Measurements from ENCODE around the gene DGCR2.

The DGCR2 gene

GRCh38 chr22:19127329-19128008 lies 5.3 kb upstream of the DGCR2 start:
- H3K4me3 ChIP-seq (replicated peaks; ENCODE audit: insufficient read depth, low read length): no peak overlapping the region
- TF ChIP-seq REST (IDR thresholded peaks at IDR 0.05; ENCODE audit: insufficient replicate concordance, low read depth) (no peak), GABPA (IDR thresholded peaks at IDR 0.05; ENCODE audit: low read depth) (no peak)
- no peak overlapping the region for H3K27ac ChIP-seq (replicated peaks)
- DNase-seq (ENCODE audit: low read depth in 1 of 2, low spot score in 1 of 2): no peak
- H3K27me3 ChIP-seq (ENCODE audit: insufficient read depth, poor library complexity, severe bottlenecking): no peaks in the 10 kb centered on the region

DNA sequence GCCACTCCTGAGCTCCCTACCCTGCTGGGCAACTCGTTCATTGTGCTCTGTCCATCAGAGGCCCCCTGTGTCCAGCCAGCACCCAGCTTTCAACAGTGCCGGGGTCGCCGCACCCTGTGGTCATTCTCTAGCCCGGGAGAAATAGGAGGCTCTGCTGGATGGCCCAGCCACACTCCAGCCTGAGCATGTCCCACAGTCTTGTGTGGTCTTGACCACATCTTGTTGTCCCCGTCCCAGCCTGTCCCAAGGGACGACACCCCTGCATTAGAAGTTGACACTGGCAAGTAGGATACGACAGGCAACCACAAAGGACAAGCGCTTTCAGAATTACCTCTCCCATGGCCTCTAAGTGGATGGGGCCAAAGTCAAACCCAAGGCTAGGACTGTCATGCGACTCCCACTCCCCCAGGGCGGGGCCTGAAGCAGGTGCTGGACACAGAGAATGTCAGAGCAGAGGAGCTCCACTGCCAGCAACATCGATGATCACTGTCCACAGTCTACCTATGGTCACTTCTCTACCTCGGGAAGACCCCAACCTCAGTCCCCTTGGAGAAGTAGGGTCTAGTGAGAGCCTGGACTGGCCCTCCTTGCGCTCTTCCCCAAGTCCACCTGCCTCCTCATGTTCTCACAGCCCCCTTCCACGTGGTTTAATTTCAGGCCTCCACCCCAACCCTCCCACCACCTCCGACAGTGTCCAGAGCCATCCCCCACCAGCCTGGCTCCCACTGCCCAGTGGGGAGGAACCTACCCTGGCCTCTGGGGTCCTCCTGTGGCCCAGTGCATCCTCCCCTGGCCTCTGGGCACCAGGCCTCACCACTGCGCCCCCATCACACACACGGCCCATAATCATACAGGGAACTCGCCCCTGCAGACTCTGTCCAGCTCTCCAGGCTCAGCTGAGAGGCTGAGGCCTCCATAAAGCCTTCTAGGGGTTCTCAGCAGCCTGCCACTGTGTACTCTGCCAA lies 4.4 kb upstream of the DGCR2 start:
- no peak overlapping the region for H3K4me3 ChIP-seq (replicated peaks; ENCODE audit: insufficient read depth, low read length)
- no peak overlapping the region for H3K27ac ChIP-seq (replicated peaks)
- no peaks in the 10 kb centered on the region for H3K27me3 ChIP-seq (ENCODE audit: insufficient read depth, poor library complexity, severe bottlenecking)
- DNase-seq (ENCODE audit: low read depth in 1 of 2, low spot score in 1 of 2): no peak
- TF ChIP-seq SPI1 (IDR thresholded peaks at IDR 0.05; ENCODE audit: borderline replicate concordance, low read depth): no peak
- TF ChIP-seq, protein P1, sequence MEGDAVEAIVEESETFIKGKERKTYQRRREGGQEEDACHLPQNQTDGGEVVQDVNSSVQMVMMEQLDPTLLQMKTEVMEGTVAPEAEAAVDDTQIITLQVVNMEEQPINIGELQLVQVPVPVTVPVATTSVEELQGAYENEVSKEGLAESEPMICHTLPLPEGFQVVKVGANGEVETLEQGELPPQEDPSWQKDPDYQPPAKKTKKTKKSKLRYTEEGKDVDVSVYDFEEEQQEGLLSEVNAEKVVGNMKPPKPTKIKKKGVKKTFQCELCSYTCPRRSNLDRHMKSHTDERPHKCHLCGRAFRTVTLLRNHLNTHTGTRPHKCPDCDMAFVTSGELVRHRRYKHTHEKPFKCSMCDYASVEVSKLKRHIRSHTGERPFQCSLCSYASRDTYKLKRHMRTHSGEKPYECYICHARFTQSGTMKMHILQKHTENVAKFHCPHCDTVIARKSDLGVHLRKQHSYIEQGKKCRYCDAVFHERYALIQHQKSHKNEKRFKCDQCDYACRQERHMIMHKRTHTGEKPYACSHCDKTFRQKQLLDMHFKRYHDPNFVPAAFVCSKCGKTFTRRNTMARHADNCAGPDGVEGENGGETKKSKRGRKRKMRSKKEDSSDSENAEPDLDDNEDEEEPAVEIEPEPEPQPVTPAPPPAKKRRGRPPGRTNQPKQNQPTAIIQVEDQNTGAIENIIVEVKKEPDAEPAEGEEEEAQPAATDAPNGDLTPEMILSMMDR (IDR thresholded peaks at IDR 0.05; ENCODE audit: insufficient read depth, low read length): no peak
- no peak for TF ChIP-seq GABPA (IDR thresholded peaks at IDR 0.05; ENCODE audit: low read depth)
- TF ChIP-seq POLR2AphosphoS5 (IDR thresholded peaks at IDR 0.05; ENCODE audit: low read depth): no peak
- no peak for TF ChIP-seq REST (IDR thresholded peaks at IDR 0.05; ENCODE audit: insufficient replicate concordance, low read depth)

GRCh38 chr22:19125474-19126308 lies 3.5 kb upstream of the DGCR2 start:
- DNase-seq (ENCODE audit: low read depth in 1 of 2, low spot score in 1 of 2): no peak
- H3K4me3 ChIP-seq (replicated peaks; ENCODE audit: insufficient read depth, low read length): no peak overlapping the region
- TF ChIP-seq REST (IDR thresholded peaks at IDR 0.05; ENCODE audit: insufficient replicate concordance, low read depth): no peak
- TF ChIP-seq SPI1 (IDR thresholded peaks at IDR 0.05; ENCODE audit: borderline replicate concordance, low read depth): no peak
- TF ChIP-seq POLR2AphosphoS5 (IDR thresholded peaks at IDR 0.05; ENCODE audit: low read depth): no peak
- TF ChIP-seq GABPA (IDR thresholded peaks at IDR 0.05; ENCODE audit: low read depth): no peak
- TF ChIP-seq, protein P1 (IDR thresholded peaks at IDR 0.05; ENCODE audit: insufficient read depth, low read length): no peak
- H3K27ac ChIP-seq (replicated peaks): no peak overlapping the region
- H3K27me3 ChIP-seq (ENCODE audit: insufficient read depth, poor library complexity, severe bottlenecking): no peaks in the 10 kb centered on the region

Data from HL-60 (cell line).